ENCODE measurements around the gene SPEM1. TPM values are rescaled to one million over a fixed set of nuclear protein-coding genes. Genes with fewer than 3 reads are reported as not detected.

The SPEM1 gene
- not detected for total RNA-seq

- ATAC-seq, result no peak
- no peak for DNase-seq (ENCODE audit: low spot score)
Observed at GRCh38 chr17:7419819-7420610, at the start of gene SPEM1. SPEM1 (plus strand) TSS chr17:7420324; CDS start chr17:7420385, 61 bp downstream.

DNA sequence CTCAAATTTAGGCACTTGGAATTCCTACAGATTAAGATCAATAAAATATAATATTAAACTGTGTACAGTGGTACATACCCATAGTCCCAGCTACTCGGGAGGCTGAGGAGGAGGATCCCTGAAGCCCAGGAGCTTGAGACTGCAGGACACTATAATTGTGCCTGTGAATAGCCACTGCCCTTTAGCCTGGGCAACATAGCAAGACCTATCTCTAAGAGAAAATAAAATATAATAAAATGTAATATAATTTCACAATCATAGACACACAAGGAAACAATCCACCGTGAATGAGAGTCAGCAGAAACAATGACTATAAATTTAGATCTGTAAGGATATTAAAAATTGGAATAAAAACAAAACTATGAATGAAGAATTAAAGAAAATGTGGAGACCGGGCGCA lies 49.3 kb upstream of the SPEM1 start:
- ATAC-seq (no peak), DNase-seq (ENCODE audit: low spot score) (no peak)

DNA sequence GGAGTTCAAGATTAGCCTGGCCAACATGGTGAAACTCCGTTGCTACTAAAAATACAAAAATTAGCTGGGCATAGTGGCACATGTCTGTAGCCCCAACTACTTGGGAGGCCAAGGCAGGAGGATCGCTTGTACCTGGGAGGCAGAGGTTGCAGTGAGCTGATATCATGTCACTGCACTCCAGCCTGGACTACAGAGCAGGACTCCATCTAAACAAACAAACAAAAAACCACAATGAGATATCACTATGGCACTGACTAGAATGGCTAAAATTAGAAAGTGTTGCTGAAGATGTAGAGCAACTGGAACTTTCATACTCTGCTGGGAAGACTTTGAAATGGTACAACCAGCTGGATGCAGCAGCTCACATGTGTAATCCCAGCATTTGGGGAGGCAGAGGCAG lies 45.8 kb upstream of the SPEM1 start:
- ATAC-seq, result no peak
- DNase-seq (ENCODE audit: low spot score), result no peak

DNA sequence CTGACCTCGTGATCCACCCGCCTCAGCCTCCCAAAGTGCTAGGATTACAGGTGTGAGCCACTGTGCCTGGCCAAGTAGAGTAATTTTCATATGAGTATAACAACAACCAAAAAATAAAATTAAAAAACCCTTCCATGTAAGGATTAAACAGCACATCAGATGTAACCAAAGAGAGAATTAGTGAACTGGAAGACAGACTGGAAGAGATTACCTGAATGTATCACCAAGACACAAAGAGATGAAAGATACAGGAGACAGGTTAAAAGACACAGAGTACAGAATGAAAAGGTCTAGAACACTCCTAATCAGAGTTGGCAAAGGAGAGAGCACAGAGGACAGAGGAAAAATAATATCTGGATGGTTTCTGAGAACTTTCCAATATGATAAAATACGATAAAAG lies 41.0 kb upstream of the SPEM1 start:
- DNase-seq (ENCODE audit: low spot score) (no peak), ATAC-seq (no peak)

DNA sequence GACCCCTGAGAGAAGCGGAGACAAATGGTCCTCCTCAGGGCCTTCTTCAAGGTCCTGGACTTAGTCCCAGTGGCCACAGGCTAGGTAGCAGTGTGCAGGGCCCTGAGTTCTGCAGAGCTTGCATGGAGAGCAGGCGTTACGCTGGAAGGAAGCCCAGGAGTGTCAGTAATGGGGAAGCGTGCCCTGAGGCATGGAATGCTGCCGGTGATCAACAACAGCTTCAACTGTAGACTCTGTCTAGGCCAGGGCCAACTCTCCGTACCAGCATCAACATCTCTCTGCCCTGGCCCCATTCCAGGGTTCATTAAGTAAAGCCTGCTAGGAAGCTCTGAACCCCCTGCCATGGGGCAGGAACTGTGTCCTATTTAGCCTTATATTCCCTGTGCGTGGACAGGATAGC lies 39.8 kb upstream of the SPEM1 start:
- peak; percentile 79 for DNase-seq (ENCODE audit: low spot score)
- ATAC-seq, result peak; percentile 84

- ATAC-seq (peak; percentile 91), DNase-seq (ENCODE audit: low spot score) (peak; percentile 81)
Observed at GRCh38 chr17:7380855-7381683, 39.1 kb upstream of the SPEM1 start, which contains the start of gene TNK1. TNK1 (plus strand) TSS chr17:7381089; CDS start chr17:7382927, 1,838 bp downstream.

DNA sequence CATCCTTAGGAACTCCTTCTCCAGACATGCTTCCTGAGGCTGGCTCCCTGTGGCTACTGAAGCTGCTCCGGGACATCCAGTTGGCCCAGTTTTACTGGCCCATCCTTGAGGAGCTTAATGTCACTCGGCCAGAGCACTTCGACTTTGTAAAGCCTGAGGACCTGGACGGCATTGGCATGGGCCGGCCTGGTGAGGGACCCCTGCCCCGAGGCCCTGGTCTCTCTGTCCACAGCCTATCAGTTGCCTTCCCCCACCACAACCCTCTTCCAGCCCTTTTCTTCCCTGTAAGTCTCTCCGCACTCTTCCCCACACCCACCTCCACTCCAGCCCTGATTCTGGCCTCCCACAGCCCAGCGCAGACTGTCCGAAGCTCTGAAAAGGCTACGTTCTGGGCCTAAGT lies 37.2 kb upstream of the SPEM1 start:
- ATAC-seq (no peak), DNase-seq (ENCODE audit: low spot score) (no peak)

GRCh38 chr17:7383371-7383741 lies 36.8 kb upstream of the SPEM1 start:
- ATAC-seq, result no peak
- no peak for DNase-seq (ENCODE audit: low spot score)

- no peak for ATAC-seq
- DNase-seq (ENCODE audit: low spot score), result no peak
Observed at GRCh38 chr17:7383742-7384488, 36.2 kb upstream of the SPEM1 start.

- no peak for DNase-seq (ENCODE audit: low spot score)
- no peak for ATAC-seq
Observed at GRCh38 chr17:7384489-7385081, 35.5 kb upstream of the SPEM1 start.

- DNase-seq (ENCODE audit: low spot score), result no peak
- no peak for ATAC-seq
Observed at GRCh38 chr17:7388856-7389255, 31.3 kb upstream of the SPEM1 start.

GRCh38 chr17:7389924-7390910 lies 29.9 kb upstream of the SPEM1 start:
- no peak for DNase-seq (ENCODE audit: low spot score)
- ATAC-seq, result no peak

DNA sequence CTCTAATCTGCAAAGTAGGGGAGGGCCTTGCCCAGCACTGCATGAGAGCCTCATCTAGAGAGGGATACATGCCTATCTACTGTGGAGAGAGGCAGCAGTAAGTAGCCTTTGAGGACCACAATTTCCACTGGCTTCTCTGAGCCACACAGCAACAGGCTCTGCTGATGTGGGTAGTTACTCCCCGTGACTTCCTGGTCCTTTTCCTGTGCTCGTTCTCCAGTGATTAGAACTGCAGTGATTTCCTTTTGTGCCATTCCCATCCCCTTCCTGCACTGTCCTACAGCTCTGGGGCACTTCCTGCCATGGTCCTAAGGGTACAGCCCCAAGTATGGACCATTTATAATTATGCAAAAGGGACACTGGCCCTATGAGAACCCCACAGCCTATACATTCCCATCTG lies 28.8 kb upstream of the SPEM1 start:
- DNase-seq (ENCODE audit: low spot score) (no peak), ATAC-seq (no peak)

- no peak for ATAC-seq
- no peak for DNase-seq (ENCODE audit: low spot score)
Observed at GRCh38 chr17:7392696-7393612, 27.2 kb upstream of the SPEM1 start.

- DNase-seq (ENCODE audit: low spot score) (no peak), ATAC-seq (peak; percentile 7)
Observed at GRCh38 chr17:7393613-7394451, 26.3 kb upstream of the SPEM1 start.

DNA sequence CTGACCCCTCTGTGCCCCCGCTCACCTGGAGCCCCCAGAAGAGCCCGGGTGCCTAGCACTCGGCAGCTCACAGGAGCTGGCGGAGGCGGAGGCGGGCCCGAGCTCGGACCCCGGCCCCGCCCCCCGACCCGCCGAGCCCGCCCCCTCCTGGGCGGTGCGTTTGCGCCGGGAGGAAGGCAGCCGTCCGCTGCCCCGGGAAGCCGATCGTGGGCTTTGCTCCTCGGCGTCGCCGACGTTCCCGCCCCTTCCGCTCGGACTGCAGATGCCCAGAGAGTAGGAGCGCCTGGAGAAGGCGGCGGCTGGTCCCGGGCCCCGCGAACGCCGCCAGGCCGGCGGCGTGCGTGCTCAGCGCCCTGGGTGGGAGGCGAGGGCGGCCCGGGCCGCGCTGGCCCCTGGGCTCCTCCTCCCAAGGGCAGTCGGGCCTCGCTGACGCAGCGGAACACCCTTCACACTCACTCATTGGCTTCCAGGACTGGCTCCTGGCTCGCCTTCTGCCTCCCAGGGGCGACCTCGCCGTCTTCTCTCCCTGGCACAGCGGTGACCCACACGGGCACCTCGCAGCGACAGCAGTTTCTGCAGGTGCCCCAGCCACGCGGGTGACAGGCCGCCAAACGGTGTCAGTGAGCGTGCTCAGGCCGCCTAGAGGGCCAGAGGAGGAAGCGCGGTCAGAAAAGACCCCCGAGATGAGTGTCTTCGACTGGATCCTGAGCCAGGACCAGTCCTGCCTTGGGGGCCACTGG lies 25.5 kb upstream of the SPEM1 start, which contains the start of gene PLSCR3:
PLSCR3 (minus strand) TSS at position 74 of the 740 bp plus-strand sequence. CDS start 415 bp downstream, outside the sequence.
- ATAC-seq (peak; percentile 92), DNase-seq (ENCODE audit: low spot score) (peak; percentile 94)

- DNase-seq (ENCODE audit: low spot score), result no peak
- ATAC-seq, result no peak
Observed at GRCh38 chr17:7396147-7396546, 24.0 kb upstream of the SPEM1 start.
